ENCODE measurements around the gene TUBG2.

The TUBG2 gene

DNA sequence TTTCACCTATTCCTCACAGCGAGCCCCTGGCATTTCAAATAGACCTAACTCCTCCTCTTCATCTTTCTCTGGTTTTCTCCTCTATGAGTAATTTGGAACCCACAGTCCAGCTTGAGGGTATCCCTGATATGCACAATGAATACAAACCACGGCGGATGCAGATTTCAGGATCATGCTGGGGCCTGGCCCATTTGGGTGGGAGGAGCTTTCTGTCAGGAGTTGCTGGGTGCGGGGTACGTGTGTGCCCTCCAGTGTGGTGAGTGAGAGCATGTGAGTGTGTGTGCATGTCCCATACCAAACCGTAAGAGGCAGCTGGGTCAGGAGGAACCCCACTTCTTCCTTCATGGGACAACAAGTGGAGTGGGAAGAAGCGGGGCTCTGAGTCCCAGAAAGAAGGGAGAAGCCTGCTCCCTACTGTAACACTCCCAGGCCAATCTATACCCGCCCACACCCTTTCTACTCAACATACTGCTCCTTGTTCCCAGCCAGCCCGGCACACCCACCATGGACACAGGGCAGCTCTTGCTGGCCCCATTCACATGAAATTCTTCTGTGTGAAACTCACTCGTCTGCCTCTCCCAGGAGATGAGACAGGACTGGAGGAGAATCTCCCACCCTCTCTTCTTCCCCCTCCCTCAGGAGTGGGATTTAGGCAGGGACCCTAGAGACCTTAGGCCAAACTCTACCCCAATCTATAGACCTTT is 41.7 kb downstream of the TUBG2 start:
- no peak for DNase-seq

DNA sequence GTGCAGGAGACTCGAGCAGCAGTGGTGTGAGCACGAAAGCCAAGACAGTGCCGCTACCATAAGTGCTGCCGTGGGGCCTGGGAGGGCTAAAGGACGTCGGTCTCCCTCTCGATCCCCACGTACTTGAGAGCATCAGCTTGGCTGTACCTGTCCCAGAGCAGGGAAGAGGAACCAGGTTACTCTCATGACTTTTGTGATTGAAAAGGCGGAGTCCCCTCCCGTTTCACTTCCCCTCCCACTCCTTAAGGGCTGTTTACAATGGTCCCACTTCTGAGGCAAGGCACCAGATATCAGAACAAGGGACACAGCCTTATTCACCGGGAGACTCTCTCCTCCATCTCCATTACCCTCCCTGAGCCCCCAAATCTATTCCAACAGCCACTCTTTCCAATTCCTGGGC is 43.4 kb downstream of the TUBG2 start:
- DNase-seq, result no peak

DNA sequence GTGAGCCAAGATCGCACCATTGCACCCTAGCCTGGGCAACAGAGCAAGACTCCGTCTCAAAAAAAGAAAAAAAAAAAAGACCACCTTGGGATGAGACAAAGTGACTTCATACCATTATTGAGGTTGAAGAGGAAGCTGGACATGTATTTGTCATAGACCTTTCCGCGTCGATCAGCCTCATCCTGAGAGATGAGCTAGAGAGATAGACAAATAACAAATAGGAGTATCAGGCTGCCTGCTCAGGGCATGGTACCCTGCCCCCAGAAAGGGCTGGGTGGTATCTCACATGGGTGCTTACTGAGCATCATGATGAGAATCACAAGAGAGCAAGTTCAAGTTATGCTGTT is 45.4 kb downstream of the TUBG2 start:
- DNase-seq, result no peak

DNA sequence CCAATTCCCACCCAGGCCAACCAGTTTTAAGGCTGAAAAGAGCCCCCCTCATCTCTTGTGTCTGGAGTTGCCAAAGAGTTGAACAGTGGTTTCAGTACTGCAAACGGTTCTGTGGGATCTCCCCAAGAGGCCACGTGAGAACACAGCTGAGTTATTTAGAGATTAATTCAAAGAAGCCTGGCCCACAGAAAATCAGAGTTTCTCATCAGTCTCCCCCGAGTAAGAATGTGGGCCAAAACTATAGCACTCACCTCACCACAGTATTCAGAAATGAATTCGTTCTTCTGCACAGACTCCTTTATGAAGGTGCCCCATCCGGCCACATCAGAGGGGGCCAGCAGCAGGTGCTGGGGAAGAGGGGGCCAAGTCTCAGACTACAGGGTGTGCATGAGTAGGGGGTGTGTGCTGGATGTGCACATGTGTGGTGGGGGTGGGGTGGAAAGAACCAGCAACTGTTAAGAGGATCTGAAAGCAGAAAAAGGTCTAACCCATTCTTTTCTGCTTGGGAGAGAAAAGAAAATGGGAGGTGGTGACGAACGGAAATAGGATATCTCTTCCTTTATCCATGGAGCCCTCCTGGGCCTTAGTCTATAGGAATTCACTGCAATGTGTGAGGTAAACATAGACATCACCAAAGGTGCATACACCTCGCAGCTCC is 45.9 kb downstream of the TUBG2 start:
- no peak for DNase-seq

DNA sequence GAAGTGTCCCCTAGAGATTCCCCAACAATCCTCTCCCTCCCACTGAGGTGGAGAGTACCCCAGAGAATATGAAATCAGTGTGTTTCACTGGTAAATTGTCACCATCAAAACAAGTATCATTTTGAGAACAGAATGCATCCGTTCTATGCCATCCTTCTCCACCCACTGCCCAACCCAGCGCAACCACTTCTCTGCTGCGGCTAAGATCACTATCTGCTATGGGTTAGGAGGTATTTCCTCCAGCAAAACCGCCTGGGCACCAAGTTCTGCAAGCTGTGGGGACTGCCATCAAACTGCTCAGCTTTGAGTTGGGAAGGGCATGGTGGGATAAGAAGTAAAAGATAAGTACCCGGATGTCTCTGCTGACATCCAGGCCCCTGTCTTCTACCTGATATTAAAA is 47.6 kb downstream of the TUBG2 start:
- peak; percentile 27 to 31 for DNase-seq

DNA sequence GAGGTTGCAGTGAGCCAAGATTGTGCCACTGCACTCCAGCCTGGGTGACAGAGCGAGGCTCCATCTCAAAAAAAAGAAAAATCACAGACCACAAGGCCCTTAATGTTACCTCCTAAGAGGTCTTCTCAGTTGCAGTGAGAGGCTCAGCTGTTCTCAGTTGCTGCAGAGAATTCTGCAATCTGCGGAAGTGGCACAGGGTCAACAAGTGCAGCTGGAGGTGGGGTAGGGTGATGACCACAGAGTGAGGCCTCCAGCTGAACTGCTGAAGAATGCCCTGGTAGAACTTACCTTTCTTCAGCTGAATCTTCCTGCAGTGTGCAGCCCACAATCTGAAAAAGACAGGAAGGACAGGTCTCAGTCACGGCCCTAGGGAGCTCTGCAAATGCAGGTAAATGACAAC is 49.5 kb downstream of the TUBG2 start:
- DNase-seq, result no peak

DNA sequence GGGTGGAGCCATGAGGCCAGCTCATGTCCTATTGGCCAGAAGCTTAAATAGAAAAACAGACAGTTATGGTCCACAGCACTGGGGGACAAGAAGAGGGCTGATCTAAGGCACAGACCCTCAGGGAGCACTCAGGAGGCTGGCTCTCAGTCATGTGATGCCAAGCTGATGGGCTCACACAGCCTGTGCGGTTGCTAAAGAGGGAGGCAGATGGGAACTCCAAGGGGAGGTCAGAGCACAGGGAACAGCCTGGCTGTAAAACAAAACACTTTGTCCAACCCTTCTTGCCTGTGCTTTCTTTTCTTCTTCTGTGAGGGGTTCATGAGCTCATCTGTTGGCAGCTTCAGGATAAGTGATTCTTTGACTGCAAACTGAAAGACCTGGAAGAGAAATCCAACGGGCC is 50.5 kb downstream of the TUBG2 start:
- no peak for DNase-seq

All from activated CD4-positive, alpha-beta T cell treated with anti-CD3 and anti-CD28 coated beads, Interleukin-2, amount 50 U/mL, for 4 hours (primary cell).